GM18507 (cell line): ENCODE results near the gene ZNF521.
"Not testable (repeated sequence)": the region's sequence is repeated elsewhere in the genome, so short reads cannot be mapped to it uniquely, and the experiment has no call there.

Experiments used
- DNase-seq: peaks from one replicate; pipeline ENCODE4 v3.0.0; 2011; ENCODE audit warnings: low read depth; ENCODE audit not compliant: insufficient read length; ENCODE audit errors: extremely low spot score
- FAIRE-seq: peaks from 2 replicates; lab custom pipeline; 2011; peaks lifted over from hg19 to GRCh38; lab: Jason Lieb, UNC

The ZNF521 gene

GRCh38 chr18:25061395-25061794 is 290.6 kb downstream of the ZNF521 start:
- DNase-seq, result no peak
- no peak for FAIRE-seq

GRCh38 chr18:25058521-25058920 is 293.4 kb downstream of the ZNF521 start:
- FAIRE-seq, result no peak
- no peak for DNase-seq

- no peak for FAIRE-seq
Observed at GRCh38 chr18:25057491-25058050, 294.4 kb downstream of the ZNF521 start.

GRCh38 chr18:25056429-25056828 is 295.5 kb downstream of the ZNF521 start:
- DNase-seq, result no peak

More at GRCh38 chr18:25057491-25058050, 294.4 kb downstream of the ZNF521 start:
- no peak for DNase-seq

GRCh38 chr18:25055076-25055475 is 296.9 kb downstream of the ZNF521 start:
- DNase-seq (no peak), FAIRE-seq (no peak)

More at GRCh38 chr18:25056429-25056828, 295.5 kb downstream of the ZNF521 start:
- no peak for FAIRE-seq

GRCh38 chr18:25053466-25053865 is 298.5 kb downstream of the ZNF521 start:
- no peak for DNase-seq
- no peak for FAIRE-seq

GRCh38 chr18:25052511-25052921 is 299.4 kb downstream of the ZNF521 start:
- FAIRE-seq, result no peak

GRCh38 chr18:25050605-25051004 is 301.4 kb downstream of the ZNF521 start:
- DNase-seq, result no peak
- FAIRE-seq, result no peak

More at GRCh38 chr18:25052511-25052921, 299.4 kb downstream of the ZNF521 start:
- DNase-seq, result no peak

GRCh38 chr18:25047983-25048382 is 304.0 kb downstream of the ZNF521 start:
- DNase-seq, result no peak
- FAIRE-seq, result no peak

GRCh38 chr18:25047421-25047820 is 304.5 kb downstream of the ZNF521 start:
- no peak for FAIRE-seq
- no peak for DNase-seq

GRCh38 chr18:25044694-25045093 is 307.3 kb downstream of the ZNF521 start:
- FAIRE-seq, result no peak
- no peak for DNase-seq

GRCh38 chr18:25043104-25043503 is 308.9 kb downstream of the ZNF521 start:
- DNase-seq (no peak), FAIRE-seq (no peak)

GRCh38 chr18:25042641-25043051 is 309.3 kb downstream of the ZNF521 start:
- DNase-seq (no peak), FAIRE-seq (no peak)

- no peak for FAIRE-seq
- no peak for DNase-seq
Observed at GRCh38 chr18:25039781-25040180, 312.2 kb downstream of the ZNF521 start.

GRCh38 chr18:25038261-25038660 is 313.7 kb downstream of the ZNF521 start:
- DNase-seq, result no peak
- no peak for FAIRE-seq

- DNase-seq (no peak), FAIRE-seq (no peak)
Observed at GRCh38 chr18:25033747-25034471, 318.1 kb downstream of the ZNF521 start.

GRCh38 chr18:25033175-25033574 is 318.8 kb downstream of the ZNF521 start:
- not testable (repeated sequence) for FAIRE-seq, DNase-seq

GRCh38 chr18:25029802-25030201 is 322.2 kb downstream of the ZNF521 start:
- DNase-seq (no peak), FAIRE-seq (no peak)

- FAIRE-seq, result no peak
- no peak for DNase-seq
Observed at GRCh38 chr18:25019931-25020330, 332.0 kb downstream of the ZNF521 start.

- DNase-seq (no peak), FAIRE-seq (no peak)
Observed at GRCh38 chr18:25019086-25019860, 332.7 kb downstream of the ZNF521 start.
